Liver (tissue), 9 donors: Measurements from ENCODE around the gene ZMAT5. TPM values are rescaled to one million over a fixed set of nuclear protein-coding genes. Genes with fewer than 3 reads are reported as not detected.

Source experiments
- DNase-seq: peaks from one replicate; pipeline ENCODE4 v3.0.0-alpha.2; 2017; ENCODE audit warnings: low spot score
- H3K27ac ChIP-seq, 2 donors: one replicate each; pipeline ENCODE4 v1.7.0; 2013; ENCODE audit warnings: inconsistent platforms in 2 of 2, low read length in 2 of 2, control low read depth in 1 of 2, low read depth in 1 of 2, mild to moderate bottlenecking in 1 of 2
- H3K27me3 ChIP-seq, 4 donors: one replicate each; pipeline versions ENCODE4 v1.6.1 to v1.7.0; 2013; ENCODE audit warnings: low read length in 3 of 4, inconsistent platforms in 1 of 4, mild to moderate bottlenecking in 1 of 4, moderate library complexity in 1 of 4; ENCODE audit not compliant: control insufficient read depth in 4 of 4, insufficient read depth in 4 of 4
- H3K36me3 ChIP-seq, 4 donors: one replicate each; pipeline versions ENCODE4 v1.6.1 to v1.7.0; 2013; ENCODE audit warnings: low read length in 3 of 4, mild to moderate bottlenecking in 3 of 4, low read depth in 1 of 4, moderate library complexity in 1 of 4; ENCODE audit not compliant: control insufficient read depth in 4 of 4, insufficient read depth in 3 of 4
- H3K4me1 ChIP-seq, 4 donors: one replicate each; pipeline versions ENCODE4 v1.6.1 to v1.7.0; 2013; ENCODE audit warnings: low read length in 3 of 4, mild to moderate bottlenecking in 3 of 4, moderate library complexity in 1 of 4; ENCODE audit not compliant: control insufficient read depth in 4 of 4, insufficient read depth in 4 of 4
- H3K4me3 ChIP-seq, 3 donors: one replicate each; pipeline versions ENCODE4 v1.6.1 to v1.7.0; 2013; ENCODE audit warnings: low read length in 3 of 3, control low read depth in 1 of 3, low read depth in 1 of 3, mild to moderate bottlenecking in 1 of 3
- H3K9ac ChIP-seq, 2 donors: one replicate each; pipeline ENCODE4 v1.7.0; 2013; ENCODE audit warnings: low read length in 2 of 2, mild to moderate bottlenecking in 2 of 2, moderate library complexity in 2 of 2, control low read depth in 1 of 2, low read depth in 1 of 2
- H3K9me3 ChIP-seq, 4 donors: one replicate each; pipeline versions ENCODE4 v1.6.1 to v1.7.0; 2013; ENCODE audit warnings: low read length in 3 of 4; ENCODE audit not compliant: control insufficient read depth in 4 of 4
- ATF3 ChIP-seq: IDR thresholded peaks from 2 replicates; pipeline ENCODE4 v1.6.1; 2016; ENCODE audit warnings: antibody characterized with exemption
- EGR1 ChIP-seq, 2 donors: IDR thresholded peaks; 2 replicates each; pipeline ENCODE4 v1.6.1; 2016 to 2018; ENCODE audit warnings: antibody characterized with exemption in 2 of 2, low read depth in 2 of 2
- FOXA1 ChIP-seq: IDR thresholded peaks from 2 replicates; pipeline ENCODE4 v1.6.1; 2016; ENCODE audit warnings: antibody characterized with exemption
- FOXA2 ChIP-seq: IDR thresholded peaks from 2 replicates; pipeline ENCODE4 v1.6.1; 2016; ENCODE audit warnings: antibody characterized with exemption
- GABPA ChIP-seq, 2 donors: IDR thresholded peaks in 1 of 2; conservative IDR thresholded peaks in 1 of 2; 2 replicates each; pipeline ENCODE4 v1.6.1; 2016; ENCODE audit warnings: antibody characterized with exemption in 2 of 2, mild to moderate bottlenecking in 1 of 2, moderate library complexity in 1 of 2
- HNF4A ChIP-seq, 2 donors: conservative IDR thresholded peaks; 2 replicates each; pipeline ENCODE4 v1.6.1; 2016; ENCODE audit warnings: antibody characterized with exemption in 2 of 2, mild to moderate bottlenecking in 2 of 2
- HNF4G ChIP-seq: IDR thresholded peaks from 2 replicates; pipeline ENCODE4 v1.6.1; 2016; ENCODE audit warnings: antibody characterized with exemption
- JUND ChIP-seq, 2 donors: IDR thresholded peaks; 2 replicates each; pipeline ENCODE4 v1.6.1; 2016; ENCODE audit warnings: antibody characterized with exemption in 2 of 2
- MAX ChIP-seq: IDR thresholded peaks from 2 replicates; pipeline ENCODE4 v1.6.1; 2016; ENCODE audit warnings: antibody characterized with exemption
- NR2F2 ChIP-seq: IDR thresholded peaks from 2 replicates; pipeline ENCODE4 v1.6.1; 2016; ENCODE audit warnings: antibody characterized with exemption
- RAD21 ChIP-seq, 2 donors: IDR thresholded peaks; 2 replicates each; pipeline ENCODE4 v1.6.1; 2016; ENCODE audit warnings: antibody characterized with exemption in 2 of 2, mild to moderate bottlenecking in 2 of 2
- RXRA ChIP-seq, 2 donors: IDR thresholded peaks; 2 replicates each; pipeline ENCODE4 v1.6.1; 2017 to 2018; ENCODE audit warnings: antibody characterized with exemption in 2 of 2, mild to moderate bottlenecking in 1 of 2
- SP1 ChIP-seq: IDR thresholded peaks from 2 replicates; pipeline ENCODE4 v1.6.1; 2018; ENCODE audit warnings: antibody characterized with exemption, mild to moderate bottlenecking
- TAF1 ChIP-seq: conservative IDR thresholded peaks from 2 replicates; pipeline ENCODE4 v1.6.1; 2016; ENCODE audit warnings: antibody characterized with exemption, mild to moderate bottlenecking
- YY1 ChIP-seq: IDR thresholded peaks from 2 replicates; pipeline ENCODE4 v1.6.1; 2016; ENCODE audit warnings: antibody characterized with exemption, mild to moderate bottlenecking
- WGBS: extraction: QIAGEN DNeasy Blood & Tissue Kit; methylation state at CpG from one replicate; pipeline ENCODE4 v1.1.7; 2013; 5-methylcytosine and 5-hydroxymethylcytosine counted together
- polyA plus RNA-seq, 2 donors: library from polyadenylated mRNA; stranded (reverse) in 1 of 2; unstranded in 1 of 2; fragments of 200-250 nt in 1 of 2; fragments of >200 nt in 1 of 2; fragmentation: Nextera tagmentation in 1 of 2; extraction: Ambion mirVana in 1 of 2; gene quantifications; one replicate each; pipeline versions ENCODE4 v1.2.1 to v1.2.3, GENCODE V29; 2013 to 2015
- total RNA-seq, 2 donors: library from RNA; depleted of rRNA; stranded (reverse); fragments of >200 nt; gene quantifications; one replicate each; pipeline ENCODE4 v1.2.3, GENCODE V29; 2014
- TF ChIP-seq, protein P1 (sequence below): IDR thresholded peaks from 2 replicates; pipeline ENCODE4 v1.6.1; 2016; ENCODE audit warnings: antibody characterized with exemption, mild to moderate bottlenecking
- TF ChIP-seq, protein P2 (sequence below): IDR thresholded peaks from 2 replicates; pipeline ENCODE4 v1.6.1; 2016; ENCODE audit warnings: antibody characterized with exemption
- TF ChIP-seq, protein P3 (sequence below): fragments of 150-350 bp; IDR thresholded peaks from 2 replicates; pipeline ENCODE4 v1.5.1; 2017; ENCODE audit warnings: improper control_type of control experiment, low read depth, low read length; ENCODE audit not compliant: missing input control
- donor health status: healthy.
- donor health status: healthy.
- donor health status: healthy.
- donor health status: healthy.
- donor health status: healthy.

ZMAT5 gene
- total and polyA plus RNA-seq, 4 donors, result 9.2 to 18.8 (median 13.5) TPM

GRCh38 chr22:29744902-29745301 lies 21.9 kb downstream of the ZMAT5 start:
- Histone ChIP-seq H3K4me1 (no peaks in the 10 kb centered on the region), H3K27me3 (no peaks in the 10 kb centered on the region), H3K36me3 (peaks cover 3 to 58% (median 12%) of the 10 kb centered on the region in 4 donors), H3K27ac (no peak overlapping the region), H3K4me3 (no peak overlapping the region), H3K9me3 (no peaks in the 10 kb centered on the region), H3K9ac (no peak overlapping the region)
- no peak for TF ChIP-seq EGR1 (IDR thresholded peaks at IDR 0.05; ENCODE audit: low read depth in 2 of 2)
- TF ChIP-seq MAX, result no peak
- TF ChIP-seq, protein P1, sequence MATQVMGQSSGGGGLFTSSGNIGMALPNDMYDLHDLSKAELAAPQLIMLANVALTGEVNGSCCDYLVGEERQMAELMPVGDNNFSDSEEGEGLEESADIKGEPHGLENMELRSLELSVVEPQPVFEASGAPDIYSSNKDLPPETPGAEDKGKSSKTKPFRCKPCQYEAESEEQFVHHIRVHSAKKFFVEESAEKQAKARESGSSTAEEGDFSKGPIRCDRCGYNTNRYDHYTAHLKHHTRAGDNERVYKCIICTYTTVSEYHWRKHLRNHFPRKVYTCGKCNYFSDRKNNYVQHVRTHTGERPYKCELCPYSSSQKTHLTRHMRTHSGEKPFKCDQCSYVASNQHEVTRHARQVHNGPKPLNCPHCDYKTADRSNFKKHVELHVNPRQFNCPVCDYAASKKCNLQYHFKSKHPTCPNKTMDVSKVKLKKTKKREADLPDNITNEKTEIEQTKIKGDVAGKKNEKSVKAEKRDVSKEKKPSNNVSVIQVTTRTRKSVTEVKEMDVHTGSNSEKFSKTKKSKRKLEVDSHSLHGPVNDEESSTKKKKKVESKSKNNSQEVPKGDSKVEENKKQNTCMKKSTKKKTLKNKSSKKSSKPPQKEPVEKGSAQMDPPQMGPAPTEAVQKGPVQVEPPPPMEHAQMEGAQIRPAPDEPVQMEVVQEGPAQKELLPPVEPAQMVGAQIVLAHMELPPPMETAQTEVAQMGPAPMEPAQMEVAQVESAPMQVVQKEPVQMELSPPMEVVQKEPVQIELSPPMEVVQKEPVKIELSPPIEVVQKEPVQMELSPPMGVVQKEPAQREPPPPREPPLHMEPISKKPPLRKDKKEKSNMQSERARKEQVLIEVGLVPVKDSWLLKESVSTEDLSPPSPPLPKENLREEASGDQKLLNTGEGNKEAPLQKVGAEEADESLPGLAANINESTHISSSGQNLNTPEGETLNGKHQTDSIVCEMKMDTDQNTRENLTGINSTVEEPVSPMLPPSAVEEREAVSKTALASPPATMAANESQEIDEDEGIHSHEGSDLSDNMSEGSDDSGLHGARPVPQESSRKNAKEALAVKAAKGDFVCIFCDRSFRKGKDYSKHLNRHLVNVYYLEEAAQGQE, result no peak
- no peak for TF ChIP-seq YY1
- TF ChIP-seq RAD21 (IDR thresholded peaks at IDR 0.05), result no peak
- TF ChIP-seq GABPA (IDR thresholded peaks at IDR 0.05 in 1 of 2, conservative IDR thresholded peaks at IDR 0.05 in 1 of 2), result no peak
- TF ChIP-seq FOXA1, result no peak
- TF ChIP-seq FOXA2, result no peak
- TF ChIP-seq JUND (IDR thresholded peaks at IDR 0.05), result no peak
- no peak for TF ChIP-seq TAF1
- no peak for TF ChIP-seq HNF4A (conservative IDR thresholded peaks at IDR 0.05)
- no peak for TF ChIP-seq HNF4G
- TF ChIP-seq, protein P2, sequence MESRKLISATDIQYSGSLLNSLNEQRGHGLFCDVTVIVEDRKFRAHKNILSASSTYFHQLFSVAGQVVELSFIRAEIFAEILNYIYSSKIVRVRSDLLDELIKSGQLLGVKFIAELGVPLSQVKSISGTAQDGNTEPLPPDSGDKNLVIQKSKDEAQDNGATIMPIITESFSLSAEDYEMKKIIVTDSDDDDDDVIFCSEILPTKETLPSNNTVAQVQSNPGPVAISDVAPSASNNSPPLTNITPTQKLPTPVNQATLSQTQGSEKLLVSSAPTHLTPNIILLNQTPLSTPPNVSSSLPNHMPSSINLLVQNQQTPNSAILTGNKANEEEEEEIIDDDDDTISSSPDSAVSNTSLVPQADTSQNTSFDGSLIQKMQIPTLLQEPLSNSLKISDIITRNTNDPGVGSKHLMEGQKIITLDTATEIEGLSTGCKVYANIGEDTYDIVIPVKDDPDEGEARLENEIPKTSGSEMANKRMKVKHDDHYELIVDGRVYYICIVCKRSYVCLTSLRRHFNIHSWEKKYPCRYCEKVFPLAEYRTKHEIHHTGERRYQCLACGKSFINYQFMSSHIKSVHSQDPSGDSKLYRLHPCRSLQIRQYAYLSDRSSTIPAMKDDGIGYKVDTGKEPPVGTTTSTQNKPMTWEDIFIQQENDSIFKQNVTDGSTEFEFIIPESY, result no peak
- DNase-seq, result no peak
- 82% methylated on average over 8 of the region's 8 CpGs for WGBS

DNA sequence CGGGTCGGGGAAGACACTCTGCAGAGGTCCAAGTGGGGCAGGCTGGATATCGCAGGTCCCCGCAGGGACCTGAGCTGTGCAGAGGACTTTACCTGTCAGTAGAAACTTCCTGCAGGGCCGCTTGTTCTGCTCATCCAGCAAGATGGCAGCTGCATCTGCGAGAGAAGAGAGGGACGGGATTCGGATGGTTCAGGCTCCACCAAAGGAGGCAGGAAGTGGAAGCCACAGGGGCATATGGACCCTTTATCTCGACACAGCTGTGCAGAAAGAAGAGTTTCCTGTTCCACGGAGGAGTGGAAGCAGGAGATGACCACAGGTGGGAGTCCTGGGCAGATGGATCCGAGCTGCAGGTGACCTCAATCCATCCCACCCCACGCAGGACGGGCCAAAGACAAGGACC lies 24.5 kb downstream of the ZMAT5 start:
- Histone ChIP-seq H3K4me1 (no peaks in the 10 kb centered on the region), H3K27me3 (no peaks in the 10 kb centered on the region), H3K36me3 (peaks cover 3 to 51% (median 9%) of the 10 kb centered on the region in 4 donors), H3K9me3 (no peaks in the 10 kb centered on the region), H3K9ac (no peak overlapping the region), H3K4me3 (no peak overlapping the region), H3K27ac (no peak overlapping the region)
- DNase-seq, result no peak
- WGBS, result 82% methylated on average over 13 of the region's 13 CpGs
- no peak for TF ChIP-seq HNF4A (conservative IDR thresholded peaks at IDR 0.05)
- no peak for TF ChIP-seq TAF1
- no peak for TF ChIP-seq NR2F2
- no peak for TF ChIP-seq SP1
- TF ChIP-seq MAX, result no peak
- TF ChIP-seq JUND (IDR thresholded peaks at IDR 0.05), result no peak
- no peak for TF ChIP-seq ATF3
- no peak for TF ChIP-seq HNF4G
- TF ChIP-seq RAD21 (IDR thresholded peaks at IDR 0.05), result no peak
- TF ChIP-seq RXRA (IDR thresholded peaks at IDR 0.05), result no peak
- TF ChIP-seq YY1, result no peak
- TF ChIP-seq, protein P3, sequence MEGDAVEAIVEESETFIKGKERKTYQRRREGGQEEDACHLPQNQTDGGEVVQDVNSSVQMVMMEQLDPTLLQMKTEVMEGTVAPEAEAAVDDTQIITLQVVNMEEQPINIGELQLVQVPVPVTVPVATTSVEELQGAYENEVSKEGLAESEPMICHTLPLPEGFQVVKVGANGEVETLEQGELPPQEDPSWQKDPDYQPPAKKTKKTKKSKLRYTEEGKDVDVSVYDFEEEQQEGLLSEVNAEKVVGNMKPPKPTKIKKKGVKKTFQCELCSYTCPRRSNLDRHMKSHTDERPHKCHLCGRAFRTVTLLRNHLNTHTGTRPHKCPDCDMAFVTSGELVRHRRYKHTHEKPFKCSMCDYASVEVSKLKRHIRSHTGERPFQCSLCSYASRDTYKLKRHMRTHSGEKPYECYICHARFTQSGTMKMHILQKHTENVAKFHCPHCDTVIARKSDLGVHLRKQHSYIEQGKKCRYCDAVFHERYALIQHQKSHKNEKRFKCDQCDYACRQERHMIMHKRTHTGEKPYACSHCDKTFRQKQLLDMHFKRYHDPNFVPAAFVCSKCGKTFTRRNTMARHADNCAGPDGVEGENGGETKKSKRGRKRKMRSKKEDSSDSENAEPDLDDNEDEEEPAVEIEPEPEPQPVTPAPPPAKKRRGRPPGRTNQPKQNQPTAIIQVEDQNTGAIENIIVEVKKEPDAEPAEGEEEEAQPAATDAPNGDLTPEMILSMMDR, result no peak
